Fibroblast of villous mesenchyme (primary cell): ENCODE results near the gene TRAP1. TPM values are rescaled to one million over a fixed set of nuclear protein-coding genes. Genes with fewer than 3 reads are reported as not detected.

Source experiments
- DNase-seq: peaks from one replicate; pipeline ENCODE4 v3.0.0-alpha.2; 2010; ENCODE audit warnings: low read depth
- H3K4me3 ChIP-seq: 2 replicates; pipeline ENCODE4 v1.5.1; 2011; ENCODE audit warnings: low read depth, mild to moderate bottlenecking, low read length
- CTCF ChIP-seq: IDR thresholded peaks from 2 replicates; pipeline ENCODE4 v1.5.1; 2012; ENCODE audit warnings: low read depth, mild to moderate bottlenecking, low read length; ENCODE audit not compliant: insufficient read depth
- total RNA-seq: library from RNA; depleted of rRNA; stranded (reverse); fragments of >200 nt; gene quantifications from 2 replicates; pipeline ENCODE4 v1.2.3, GENCODE V29; 2012

The TRAP1 gene
- total RNA-seq, 1 donor: 59.6 TPM

GRCh38 chr16:3669082-3669481 is 48.2 kb downstream of the TRAP1 start:
- DNase-seq: no peak
- TF ChIP-seq CTCF: no peak
- H3K4me3 ChIP-seq: no peak overlapping the region

GRCh38 chr16:3668626-3669025 is 48.7 kb downstream of the TRAP1 start:
- H3K4me3 ChIP-seq: no peak overlapping the region
- DNase-seq: no peak

GRCh38 chr16:3665508-3665907 is 51.8 kb downstream of the TRAP1 start:
- TF ChIP-seq CTCF: no peak
- H3K4me3 ChIP-seq: no peak overlapping the region

More at GRCh38 chr16:3668626-3669025, 48.7 kb downstream of the TRAP1 start:
- TF ChIP-seq CTCF: no peak

GRCh38 chr16:3664187-3664896 is 53.0 kb downstream of the TRAP1 start:
- DNase-seq: no peak
- H3K4me3 ChIP-seq: no peak overlapping the region
- no peak for TF ChIP-seq CTCF

More at GRCh38 chr16:3665508-3665907, 51.8 kb downstream of the TRAP1 start:
- no peak for DNase-seq

- H3K4me3 ChIP-seq: no peak overlapping the region
- no peak for TF ChIP-seq CTCF
- DNase-seq: no peak
These were observed 54.7 kb downstream of the TRAP1 start for GRCh38 chr16:3662601-3663000.

GRCh38 chr16:3661922-3662321 is 55.4 kb downstream of the TRAP1 start:
- H3K4me3 ChIP-seq: no peak overlapping the region
- no peak for DNase-seq
- TF ChIP-seq CTCF: no peak

- no peak for DNase-seq
- H3K4me3 ChIP-seq: no peak overlapping the region
- TF ChIP-seq CTCF: no peak
These were observed 56.0 kb downstream of the TRAP1 start for GRCh38 chr16:3661311-3661710.
